SJSA1 (cell line): ENCODE data around the gene LRRC8E. TPM values are rescaled to one million over a fixed set of nuclear protein-coding genes. Genes with fewer than 3 reads are reported as not detected.
"Not testable (repeated sequence)": the region's sequence is repeated elsewhere in the genome, so short reads cannot be mapped to it uniquely, and the experiment has no call there.

Experiments used
- DNase-seq, 2 experiments: peaks; one replicate each; pipeline ENCODE4 v3.0.0-alpha.2; 2015 to 2020; ENCODE audit warnings: low spot score in 2 of 2, low read depth in 1 of 2
- H3K27ac ChIP-seq: fragments of 250-450 bp; sonication (Bioruptor Pico); 2 replicates; pipeline ENCODE4 v1.5.1; 2020; ENCODE audit warnings: mild to moderate bottlenecking, moderate library complexity
- H3K27me3 ChIP-seq: fragments of 250-450 bp; sonication (Bioruptor Pico); replicated peaks from 2 replicates; pipeline ENCODE4 v1.5.1; 2020; ENCODE audit warnings: mild to moderate bottlenecking, moderate library complexity
- H3K36me3 ChIP-seq: fragments of 250-450 bp; sonication (Bioruptor Pico); 2 replicates; pipeline ENCODE4 v1.5.1; 2020; ENCODE audit warnings: mild to moderate bottlenecking
- H3K4me1 ChIP-seq: fragments of 250-450 bp; sonication (Bioruptor Pico); replicated peaks from 2 replicates; pipeline ENCODE4 v1.6.1; 2021; ENCODE audit warnings: mild to moderate bottlenecking
- H3K4me3 ChIP-seq: fragments of 250-450 bp; sonication (Bioruptor Pico); 2 replicates; pipeline ENCODE4 v1.5.1; 2020; ENCODE audit warnings: mild to moderate bottlenecking
- H3K9me3 ChIP-seq: fragments of 250-450 bp; sonication (Bioruptor Pico); replicated peaks from 2 replicates; pipeline ENCODE4 v1.5.1; 2020; ENCODE audit warnings: mild to moderate bottlenecking
- total RNA-seq: library from RNA; depleted of rRNA; stranded (reverse); fragments of >200 nt; shearing (Covaris generic); gene quantifications from 2 replicates; pipeline ENCODE4 v1.2.3, GENCODE V29; 2014

Gene LRRC8E
- total RNA-seq, 1 experiment from 2014 or later: 2.1 TPM

- peaks cover 42% of the 10 kb centered on the region for H3K4me1 ChIP-seq
- peaks cover 6% of the 10 kb centered on the region for H3K27me3 ChIP-seq
- H3K9me3 ChIP-seq: peaks cover 5% of the 10 kb centered on the region
- no peak overlapping the region for H3K27ac ChIP-seq
- no peak overlapping the region for H3K4me3 ChIP-seq
- H3K36me3 ChIP-seq: peaks cover 22% of the 10 kb centered on the region
- DNase-seq: no peak
Observed at GRCh38 chr19:7923295-7924191, 35.2 kb downstream of the LRRC8E start.

GRCh38 chr19:7924241-7924640, 35.9 kb downstream of the LRRC8E start:
- H3K4me1 ChIP-seq: peaks cover 47% of the 10 kb centered on the region
- peaks cover 6% of the 10 kb centered on the region for H3K27me3 ChIP-seq
- H3K4me3 ChIP-seq: no peak overlapping the region
- peaks cover 22% of the 10 kb centered on the region for H3K36me3 ChIP-seq
- H3K27ac ChIP-seq: no peak overlapping the region
- no peak for DNase-seq
- H3K9me3 ChIP-seq: peaks cover 5% of the 10 kb centered on the region

- Histone ChIP-seq H3K27me3 (peaks cover 6% of the 10 kb centered on the region), H3K36me3 (peaks cover 22% of the 10 kb centered on the region), H3K9me3 (peaks cover 5% of the 10 kb centered on the region), H3K4me3 (no peak overlapping the region; the same call in 1 of the 2 replicates), H3K4me1 (peaks cover 50% of the 10 kb centered on the region), H3K27ac (no peak overlapping the region)
- DNase-seq: no peak
Observed at GRCh38 chr19:7924651-7925170, 36.4 kb downstream of the LRRC8E start.

GRCh38 chr19:7925171-7925851, 37.0 kb downstream of the LRRC8E start:
- Histone ChIP-seq H3K9me3 (peaks cover 5% of the 10 kb centered on the region), H3K4me3 (peak overlapping the region; percentile 24), H3K36me3 (peaks cover 28% of the 10 kb centered on the region), H3K27me3 (peaks cover 6% of the 10 kb centered on the region), H3K27ac (no peak overlapping the region), H3K4me1 (peaks cover 53% of the 10 kb centered on the region)
- DNase-seq: peak; percentile 48 to 81

GRCh38 chr19:7926021-7926726, 37.9 kb downstream of the LRRC8E start, which contains the start of gene CTXN1:
CTXN1 (minus strand) TSS chr19:7926135; CDS start chr19:7925538, 597 bp downstream.
- Histone ChIP-seq H3K9me3 (peaks cover 5% of the 10 kb centered on the region), H3K4me1 (peaks cover 50% of the 10 kb centered on the region), H3K27me3 (peaks cover 6% of the 10 kb centered on the region), H3K4me3 (peak within 1 kb of the TSS; percentile 24), H3K36me3 (peaks cover 35% of the 10 kb centered on the region), H3K27ac (no peak within 1 kb of the TSS)
- DNase-seq: no peak

GRCh38 chr19:7926727-7927604, 38.7 kb downstream of the LRRC8E start:
- no peak overlapping the region for H3K27ac ChIP-seq
- H3K9me3 ChIP-seq: peaks cover 5% of the 10 kb centered on the region
- peaks cover 6% of the 10 kb centered on the region for H3K27me3 ChIP-seq
- H3K36me3 ChIP-seq: peaks cover 38% of the 10 kb centered on the region
- no peak overlapping the region for H3K4me3 ChIP-seq
- no peak for DNase-seq
- peaks cover 42% of the 10 kb centered on the region for H3K4me1 ChIP-seq

- H3K27ac ChIP-seq: no peak overlapping the region
- no peak for DNase-seq
- peaks cover 40% of the 10 kb centered on the region for H3K4me1 ChIP-seq
- H3K9me3 ChIP-seq: peaks cover 5% of the 10 kb centered on the region
- H3K27me3 ChIP-seq: peaks cover 6% of the 10 kb centered on the region
- no peak overlapping the region for H3K4me3 ChIP-seq
- peaks cover 38% of the 10 kb centered on the region for H3K36me3 ChIP-seq
Observed at GRCh38 chr19:7927605-7928333, 39.5 kb downstream of the LRRC8E start.

- peaks cover 5% of the 10 kb centered on the region for H3K9me3 ChIP-seq
- peaks cover 6% of the 10 kb centered on the region for H3K27me3 ChIP-seq
- no peak overlapping the region for H3K27ac ChIP-seq
- peaks cover 40% of the 10 kb centered on the region for H3K4me1 ChIP-seq
- H3K4me3 ChIP-seq: no peak overlapping the region
- peaks cover 43% of the 10 kb centered on the region for H3K36me3 ChIP-seq
- DNase-seq: no peak
Observed at GRCh38 chr19:7928334-7928706, 40.0 kb downstream of the LRRC8E start.

GRCh38 chr19:7928741-7929701, 40.7 kb downstream of the LRRC8E start:
- Histone ChIP-seq H3K9me3 (peaks cover 5% of the 10 kb centered on the region), H3K4me1 (peaks cover 40% of the 10 kb centered on the region), H3K36me3 (peaks cover 50% of the 10 kb centered on the region), H3K27ac (peak overlapping the region; percentile 41), H3K27me3 (peaks cover 6% of the 10 kb centered on the region), H3K4me3 (no peak overlapping the region)
- peak; percentile 75 to 86 for DNase-seq

GRCh38 chr19:7930030-7930429, 41.7 kb downstream of the LRRC8E start:
- peaks cover 60% of the 10 kb centered on the region for H3K36me3 ChIP-seq
- peaks cover 39% of the 10 kb centered on the region for H3K4me1 ChIP-seq
- not testable (repeated sequence) for H3K27me3 ChIP-seq, H3K9me3 ChIP-seq, H3K4me3 ChIP-seq, DNase-seq
- peak overlapping the region; percentile 41 for H3K27ac ChIP-seq

- Histone ChIP-seq H3K4me1 (peaks cover 31% of the 10 kb centered on the region), H3K27me3 (no peaks in the 10 kb centered on the region), H3K9me3 (no peaks in the 10 kb centered on the region), H3K36me3 (peaks cover 67% of the 10 kb centered on the region), H3K4me3 (no peak overlapping the region), H3K27ac (no peak overlapping the region)
- no peak for DNase-seq
Observed at GRCh38 chr19:7930765-7931164, 42.5 kb downstream of the LRRC8E start.
